Breast epithelium (tissue), 4 donors: ENCODE data around the gene GTF2F2. TPM values are rescaled to one million over a fixed set of nuclear protein-coding genes. Genes with fewer than 3 reads are reported as not detected.
A peak's percentile ranks its signal among the peaks of the same experiment; 100 is the strongest.

Experiments used
- DNase-seq, 2 donors: peaks; one replicate each; pipeline ENCODE4 v3.0.0-alpha.2; 2019; ENCODE audit warnings: low spot score in 2 of 2
- H3K27ac ChIP-seq, 2 donors: fragments of 200-600 bp; sonication (generic) in 1 of 2; one replicate each; pipeline ENCODE4 v1.5.1; 2016 to 2019; ENCODE audit warnings: mild to moderate bottlenecking in 1 of 2
- H3K27me3 ChIP-seq, 2 donors: fragments of 200-600 bp; sonication (generic) in 1 of 2; one replicate each; pipeline versions ENCODE4 v1.5.1 to v1.6.0; 2017 to 2019; ENCODE audit warnings: control low read depth in 1 of 2, mild to moderate bottlenecking in 1 of 2
- H3K36me3 ChIP-seq: fragments of 200-600 bp; one replicate; pipeline ENCODE4 v1.5.1; 2019
- H3K4me1 ChIP-seq, 2 donors: fragments of 200-600 bp; sonication (generic); one replicate each; pipeline ENCODE4 v1.5.1; 2016 to 2019; ENCODE audit warnings: control low read depth in 1 of 2
- H3K4me3 ChIP-seq, 3 donors: fragments of 200-600 bp; sonication (generic); 1 replicate in 2 of 3; 2 replicates in 1 of 3; pipeline ENCODE4 v1.5.1; 2016 to 2019; ENCODE audit warnings: mild to moderate bottlenecking in 3 of 3, moderate library complexity in 2 of 3
- H3K9me3 ChIP-seq, 2 donors: fragments of 200-600 bp; sonication (generic) in 1 of 2; one replicate each; pipeline ENCODE4 v1.5.1; 2016 to 2019; ENCODE audit warnings: control low read depth in 1 of 2
- POLR2A ChIP-seq: fragments of 450-650 bp; IDR thresholded peaks from one replicate; pipeline ENCODE4 v1.6.1; 2016; ENCODE audit warnings: antibody characterized with exemption, mild to moderate bottlenecking, moderate library complexity
- POLR2AphosphoS5 ChIP-seq, 3 donors: sonication (generic); formaldehyde crosslinking; IDR thresholded peaks; one replicate each; pipeline ENCODE4 v1.6.1; 2017; ENCODE audit warnings: antibody characterized with exemption in 3 of 3
- intact Hi-C: fragments of 100-400 bp; cut with DNase I; formaldehyde crosslinking; loops from one replicate; pipeline ENCODE4 v1.15.1; 2023; ENCODE audit warnings: low total_unique reads
- total RNA-seq, 3 donors: library from RNA; depleted of rRNA; stranded (reverse); fragments of >200 nt; gene quantifications; one replicate each; pipeline ENCODE4 v1.1.0, GENCODE V29; 2016
- TF ChIP-seq, protein P1 (sequence below), 3 donors: fragments of 450-650 bp; IDR thresholded peaks; one replicate each; pipeline ENCODE4 v1.5.1; 2016 to 2017; ENCODE audit warnings: antibody characterized with exemption in 3 of 3, mild to moderate bottlenecking in 3 of 3, moderate library complexity in 3 of 3

The GTF2F2 gene
- total RNA-seq, 3 donors from 2014 or later = 10.9 to 23.4 (median 20.6) TPM

GRCh38 chr13:45108716-45109101 lies 11.6 kb upstream of the GTF2F2 start:
- no peaks in the 10 kb centered on the region for H3K27me3 ChIP-seq
- DNase-seq = no peak
- TF ChIP-seq, protein P1, sequence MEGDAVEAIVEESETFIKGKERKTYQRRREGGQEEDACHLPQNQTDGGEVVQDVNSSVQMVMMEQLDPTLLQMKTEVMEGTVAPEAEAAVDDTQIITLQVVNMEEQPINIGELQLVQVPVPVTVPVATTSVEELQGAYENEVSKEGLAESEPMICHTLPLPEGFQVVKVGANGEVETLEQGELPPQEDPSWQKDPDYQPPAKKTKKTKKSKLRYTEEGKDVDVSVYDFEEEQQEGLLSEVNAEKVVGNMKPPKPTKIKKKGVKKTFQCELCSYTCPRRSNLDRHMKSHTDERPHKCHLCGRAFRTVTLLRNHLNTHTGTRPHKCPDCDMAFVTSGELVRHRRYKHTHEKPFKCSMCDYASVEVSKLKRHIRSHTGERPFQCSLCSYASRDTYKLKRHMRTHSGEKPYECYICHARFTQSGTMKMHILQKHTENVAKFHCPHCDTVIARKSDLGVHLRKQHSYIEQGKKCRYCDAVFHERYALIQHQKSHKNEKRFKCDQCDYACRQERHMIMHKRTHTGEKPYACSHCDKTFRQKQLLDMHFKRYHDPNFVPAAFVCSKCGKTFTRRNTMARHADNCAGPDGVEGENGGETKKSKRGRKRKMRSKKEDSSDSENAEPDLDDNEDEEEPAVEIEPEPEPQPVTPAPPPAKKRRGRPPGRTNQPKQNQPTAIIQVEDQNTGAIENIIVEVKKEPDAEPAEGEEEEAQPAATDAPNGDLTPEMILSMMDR (IDR thresholded peaks at IDR 0.05) = no peak
- TF ChIP-seq POLR2A = no peak
- TF ChIP-seq POLR2AphosphoS5 (IDR thresholded peaks at IDR 0.05) = no peak
- intact Hi-C loops = no loop called here
- no peak overlapping the region for H3K4me3 ChIP-seq
- no peaks in the 10 kb centered on the region for H3K4me1 ChIP-seq
- no peak overlapping the region for H3K27ac ChIP-seq
- H3K36me3 ChIP-seq = no peaks in the 10 kb centered on the region
- no peaks in the 10 kb centered on the region for H3K9me3 ChIP-seq

DNA sequence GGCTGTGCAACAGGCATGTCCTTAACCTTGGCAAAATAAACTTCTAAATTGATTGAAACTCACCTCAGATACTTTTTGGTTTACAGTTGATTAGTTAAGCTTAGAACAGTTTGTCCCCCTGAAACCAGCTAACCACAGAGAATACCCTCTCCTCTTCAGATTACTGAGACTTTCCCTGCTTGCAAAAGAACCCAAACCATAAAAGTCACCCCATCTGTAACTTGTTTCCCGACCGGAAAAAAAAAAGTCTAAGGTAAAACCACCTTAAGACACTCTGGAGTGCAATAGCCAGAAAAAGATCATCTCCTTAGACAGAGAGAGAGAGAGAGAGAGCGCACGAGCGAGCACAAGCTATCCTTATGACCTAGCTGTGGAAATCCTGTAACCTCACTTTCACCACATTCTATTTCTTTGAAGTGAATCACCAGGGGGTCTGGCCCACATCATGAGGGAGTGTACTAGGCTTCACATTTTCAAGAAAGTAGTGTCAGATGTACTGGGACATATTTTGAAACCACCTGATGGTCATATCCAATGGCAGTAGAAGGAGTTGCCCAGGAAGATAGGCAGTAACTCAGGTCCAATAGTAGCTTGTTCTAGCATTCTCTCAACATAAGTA lies 11.1 kb upstream of the GTF2F2 start:
- intact Hi-C loops = no loop called here
- no peaks in the 10 kb centered on the region for H3K36me3 ChIP-seq
- H3K4me1 ChIP-seq = no peaks in the 10 kb centered on the region
- no peak for DNase-seq
- no peaks in the 10 kb centered on the region for H3K27me3 ChIP-seq
- TF ChIP-seq POLR2A (no peak), POLR2AphosphoS5 (IDR thresholded peaks at IDR 0.05) (no peak)
- TF ChIP-seq, protein P1 (IDR thresholded peaks at IDR 0.05) = no peak
- no peak overlapping the region for H3K4me3 ChIP-seq
- H3K27ac ChIP-seq = no peak overlapping the region
- no peaks in the 10 kb centered on the region for H3K9me3 ChIP-seq

DNA sequence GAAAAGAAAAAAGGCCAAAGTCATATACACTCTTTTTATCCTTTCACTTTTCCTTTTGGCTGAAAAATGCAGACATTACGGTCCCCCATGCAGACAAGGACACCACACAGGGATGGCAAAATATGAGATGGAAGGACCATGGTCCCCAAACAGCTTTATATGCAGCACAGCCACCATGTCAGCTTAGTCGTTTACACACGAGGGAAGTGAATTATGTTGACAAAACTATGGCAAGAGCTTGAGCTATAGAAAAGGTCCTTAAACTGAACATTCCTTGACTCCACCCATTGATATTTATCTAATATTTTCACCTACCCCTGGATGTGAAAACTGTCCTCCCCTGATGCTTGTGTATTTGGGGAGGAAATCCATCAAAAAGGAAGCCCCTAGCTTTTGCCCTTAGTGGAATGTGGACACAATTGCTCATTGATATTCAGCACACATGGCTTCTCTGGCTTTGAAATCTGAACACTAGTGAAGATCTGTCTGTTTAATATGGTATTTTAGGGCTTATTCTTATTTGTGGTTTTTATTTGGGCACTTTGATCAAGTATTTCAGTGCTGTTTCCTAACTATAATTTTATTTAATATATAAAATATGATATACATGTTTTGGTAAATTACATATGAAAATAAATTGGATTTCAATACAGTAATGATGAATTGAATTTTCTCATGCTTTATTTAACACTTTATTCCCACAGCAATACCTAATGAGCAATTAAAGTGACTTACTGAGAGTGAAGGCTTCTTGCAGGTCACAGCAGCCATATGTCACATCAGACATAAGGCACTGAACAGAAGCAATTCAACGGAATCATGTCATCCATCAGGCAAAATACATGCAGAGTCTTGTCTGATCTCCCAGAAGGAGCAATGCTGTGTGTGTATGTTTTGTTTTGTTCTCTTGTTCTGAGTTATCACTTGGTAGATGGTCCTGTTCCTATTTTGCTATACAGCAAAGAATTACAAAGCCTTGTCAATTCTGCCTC lies 6.8 kb upstream of the GTF2F2 start:
- no peak overlapping the region for H3K27ac ChIP-seq
- no peaks in the 10 kb centered on the region for H3K4me1 ChIP-seq
- DNase-seq = no peak
- no peaks in the 10 kb centered on the region for H3K9me3 ChIP-seq
- TF ChIP-seq, protein P1 (IDR thresholded peaks at IDR 0.05) = no peak
- TF ChIP-seq POLR2A (no peak), POLR2AphosphoS5 (IDR thresholded peaks at IDR 0.05) (no peak)
- no peaks in the 10 kb centered on the region for H3K27me3 ChIP-seq
- intact Hi-C loops = no loop called here
- H3K4me3 ChIP-seq = no peak overlapping the region
- H3K36me3 ChIP-seq = no peaks in the 10 kb centered on the region

- Histone ChIP-seq H3K4me1 (peaks cover 0 to 3% of the 10 kb centered on the region in 2 donors), H3K4me3 (peak overlapping the region; percentile 59 to 85 (median 84)), H3K36me3 (no peaks in the 10 kb centered on the region), H3K27ac (peak overlapping the region; percentile 88 to 90), H3K9me3 (no peaks in the 10 kb centered on the region), H3K27me3 (no peaks in the 10 kb centered on the region)
- intact Hi-C loops = no loop called here
- TF ChIP-seq, protein P1 (IDR thresholded peaks at IDR 0.05) = no peak
- TF ChIP-seq POLR2AphosphoS5 (IDR thresholded peaks at IDR 0.05) (no peak), POLR2A (no peak)
- DNase-seq = no peak
Observed at GRCh38 chr13:45119469-45119990, 780 bp upstream of the GTF2F2 start.
